Epithelial cell of proximal tubule (primary cell): ENCODE data around the gene AKT3. TPM values are rescaled to one million over a fixed set of nuclear protein-coding genes. Genes with fewer than 3 reads are reported as not detected.

Experiments
- DNase-seq: peaks from one replicate; pipeline ENCODE4 v3.0.0-alpha.2; 2011; ENCODE audit warnings: low read depth
- H3K4me3 ChIP-seq: 2 replicates; pipeline ENCODE4 v1.5.1; 2011; ENCODE audit warnings: low read depth, mild to moderate bottlenecking, low read length
- total RNA-seq: library from RNA; depleted of rRNA; stranded (reverse); fragments of >200 nt; gene quantifications from 2 replicates; pipeline ENCODE4 v1.2.3, GENCODE V29; 2015
- TF ChIP-seq, protein P1 (sequence below): conservative IDR thresholded peaks from 2 replicates; pipeline ENCODE4 v1.5.1; 2012; ENCODE audit warnings: low read depth, mild to moderate bottlenecking, low read length

AKT3 gene
- total RNA-seq, 1 donor from 2014 or later, result 12.2 TPM

- TF ChIP-seq, protein P1, sequence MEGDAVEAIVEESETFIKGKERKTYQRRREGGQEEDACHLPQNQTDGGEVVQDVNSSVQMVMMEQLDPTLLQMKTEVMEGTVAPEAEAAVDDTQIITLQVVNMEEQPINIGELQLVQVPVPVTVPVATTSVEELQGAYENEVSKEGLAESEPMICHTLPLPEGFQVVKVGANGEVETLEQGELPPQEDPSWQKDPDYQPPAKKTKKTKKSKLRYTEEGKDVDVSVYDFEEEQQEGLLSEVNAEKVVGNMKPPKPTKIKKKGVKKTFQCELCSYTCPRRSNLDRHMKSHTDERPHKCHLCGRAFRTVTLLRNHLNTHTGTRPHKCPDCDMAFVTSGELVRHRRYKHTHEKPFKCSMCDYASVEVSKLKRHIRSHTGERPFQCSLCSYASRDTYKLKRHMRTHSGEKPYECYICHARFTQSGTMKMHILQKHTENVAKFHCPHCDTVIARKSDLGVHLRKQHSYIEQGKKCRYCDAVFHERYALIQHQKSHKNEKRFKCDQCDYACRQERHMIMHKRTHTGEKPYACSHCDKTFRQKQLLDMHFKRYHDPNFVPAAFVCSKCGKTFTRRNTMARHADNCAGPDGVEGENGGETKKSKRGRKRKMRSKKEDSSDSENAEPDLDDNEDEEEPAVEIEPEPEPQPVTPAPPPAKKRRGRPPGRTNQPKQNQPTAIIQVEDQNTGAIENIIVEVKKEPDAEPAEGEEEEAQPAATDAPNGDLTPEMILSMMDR, result no peak
- no peak for DNase-seq
- H3K4me3 ChIP-seq, result no peak overlapping the region
Measured at GRCh38 chr1:243712242-243712641, 137.8 kb downstream of the AKT3 start.

GRCh38 chr1:243710467-243710866 is 139.6 kb downstream of the AKT3 start:
- TF ChIP-seq, protein P1, result no peak
- no peak for DNase-seq
- no peak overlapping the region for H3K4me3 ChIP-seq

GRCh38 chr1:243708210-243708609 is 141.8 kb downstream of the AKT3 start:
- TF ChIP-seq, protein P1, result no peak

DNA sequence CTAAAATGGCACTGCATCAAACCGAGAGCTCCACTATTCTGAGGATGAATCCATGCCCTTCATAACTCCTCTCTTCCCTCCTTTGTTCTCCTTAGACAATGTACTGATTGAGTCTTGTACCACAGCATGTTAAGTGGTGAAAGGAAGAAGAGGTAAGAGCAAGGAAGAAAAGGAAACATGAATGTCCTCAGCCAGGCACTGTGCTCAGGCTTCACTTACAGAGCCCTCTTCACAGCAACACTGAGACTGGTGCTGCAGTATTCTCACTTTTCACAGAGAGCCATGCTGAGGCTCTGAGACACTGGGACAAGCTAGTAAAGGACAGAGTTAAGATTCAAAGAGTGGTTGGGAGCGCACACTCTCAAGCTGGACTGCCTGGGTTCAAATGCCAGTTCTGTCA is 143.5 kb downstream of the AKT3 start:
- no peak for DNase-seq
- TF ChIP-seq, protein P1, result no peak
- H3K4me3 ChIP-seq, result no peak overlapping the region

More at GRCh38 chr1:243708210-243708609, 141.8 kb downstream of the AKT3 start:
- no peak overlapping the region for H3K4me3 ChIP-seq
- DNase-seq, result no peak

DNA sequence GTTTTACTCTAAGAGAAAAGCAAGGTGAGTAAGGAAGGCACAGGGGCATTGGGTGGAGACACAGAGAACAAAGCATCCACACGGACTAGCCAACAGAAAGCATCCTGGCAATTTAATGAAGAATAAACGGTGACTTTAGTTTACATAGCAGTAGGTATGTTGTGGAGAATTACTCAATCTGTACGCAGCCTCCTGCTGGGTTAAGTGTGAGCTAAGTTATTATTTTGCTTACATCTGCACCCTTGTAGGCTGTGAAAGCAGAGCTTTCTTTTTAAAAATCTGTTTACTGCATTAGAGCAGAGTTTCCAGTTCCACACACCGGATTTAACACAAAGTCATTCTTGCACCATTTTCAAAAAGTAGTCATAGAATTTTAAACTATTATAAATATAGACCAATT is 144.5 kb downstream of the AKT3 start:
- H3K4me3 ChIP-seq, result no peak overlapping the region
- TF ChIP-seq, protein P1, result no peak
- no peak for DNase-seq

DNA sequence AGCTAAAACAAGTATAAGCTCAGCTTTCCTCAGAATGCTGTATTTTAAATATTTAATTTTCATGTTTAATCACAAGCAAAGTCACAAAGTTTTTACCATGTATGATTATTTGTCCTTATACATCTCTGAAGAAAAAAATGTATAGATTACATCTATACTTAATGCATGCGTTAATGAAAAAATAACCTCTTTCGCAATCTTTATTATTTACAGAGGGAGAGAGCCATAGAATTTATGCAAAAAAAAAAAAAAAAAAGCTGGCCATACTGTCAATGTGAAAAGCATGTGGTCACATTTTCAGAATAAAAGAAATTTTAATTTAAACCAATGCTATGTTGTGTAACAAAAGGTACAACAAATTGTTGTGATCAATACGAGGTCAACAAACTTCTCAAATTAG is 148.2 kb downstream of the AKT3 start:
- H3K4me3 ChIP-seq, result no peak overlapping the region
- TF ChIP-seq, protein P1, result no peak
- no peak for DNase-seq

DNA sequence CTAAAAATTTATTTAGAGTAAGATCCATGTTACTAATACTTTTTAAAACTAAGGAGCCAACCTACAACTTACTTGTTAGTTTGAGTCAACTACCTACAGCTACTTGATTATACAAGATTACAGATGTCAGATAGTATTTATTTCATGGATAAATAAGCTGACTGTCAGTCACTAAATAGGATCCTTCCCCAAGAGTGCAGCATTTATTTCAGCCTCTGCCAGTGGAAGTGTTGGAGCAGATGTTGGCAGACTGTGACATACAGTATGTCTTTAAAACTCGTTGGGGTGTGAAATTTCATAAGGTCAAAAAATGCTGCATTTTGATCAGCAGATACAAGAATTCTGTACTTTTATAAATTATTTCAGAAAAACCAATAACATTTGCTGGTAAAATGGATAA is 156.2 kb downstream of the AKT3 start:
- TF ChIP-seq, protein P1, result no peak
- H3K4me3 ChIP-seq, result no peak overlapping the region
- DNase-seq, result no peak
